Measurements from ENCODE around the gene C1QL3.

The C1QL3 gene

DNA sequence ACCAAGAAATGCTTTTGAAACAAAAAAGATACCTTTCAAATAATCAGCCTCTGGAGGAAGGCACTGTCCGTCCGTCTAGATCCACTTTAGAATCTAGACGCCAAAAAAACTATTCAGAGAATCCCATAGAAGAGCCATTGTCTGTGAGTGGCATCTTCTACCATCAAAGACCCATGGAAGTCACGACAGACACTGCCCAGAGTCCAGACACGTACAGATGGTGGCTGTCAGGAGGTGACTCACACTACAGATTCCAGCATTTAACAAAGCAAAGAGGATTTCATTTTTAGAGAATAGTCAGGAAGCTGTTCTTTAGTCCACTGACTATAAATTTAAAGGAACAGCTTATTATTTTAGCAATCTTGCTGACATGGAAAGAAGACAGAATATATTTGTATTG lies 11.7 kb downstream of the C1QL3 start:
- H3K4me3 ChIP-seq (ENCODE audit: low read depth, low read length), result no peak overlapping the region
- no peak for DNase-seq (ENCODE audit: low read depth, low spot score)
- TF ChIP-seq, protein P1, sequence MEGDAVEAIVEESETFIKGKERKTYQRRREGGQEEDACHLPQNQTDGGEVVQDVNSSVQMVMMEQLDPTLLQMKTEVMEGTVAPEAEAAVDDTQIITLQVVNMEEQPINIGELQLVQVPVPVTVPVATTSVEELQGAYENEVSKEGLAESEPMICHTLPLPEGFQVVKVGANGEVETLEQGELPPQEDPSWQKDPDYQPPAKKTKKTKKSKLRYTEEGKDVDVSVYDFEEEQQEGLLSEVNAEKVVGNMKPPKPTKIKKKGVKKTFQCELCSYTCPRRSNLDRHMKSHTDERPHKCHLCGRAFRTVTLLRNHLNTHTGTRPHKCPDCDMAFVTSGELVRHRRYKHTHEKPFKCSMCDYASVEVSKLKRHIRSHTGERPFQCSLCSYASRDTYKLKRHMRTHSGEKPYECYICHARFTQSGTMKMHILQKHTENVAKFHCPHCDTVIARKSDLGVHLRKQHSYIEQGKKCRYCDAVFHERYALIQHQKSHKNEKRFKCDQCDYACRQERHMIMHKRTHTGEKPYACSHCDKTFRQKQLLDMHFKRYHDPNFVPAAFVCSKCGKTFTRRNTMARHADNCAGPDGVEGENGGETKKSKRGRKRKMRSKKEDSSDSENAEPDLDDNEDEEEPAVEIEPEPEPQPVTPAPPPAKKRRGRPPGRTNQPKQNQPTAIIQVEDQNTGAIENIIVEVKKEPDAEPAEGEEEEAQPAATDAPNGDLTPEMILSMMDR (IDR thresholded peaks at IDR 0.05; ENCODE audit: low read depth, low read length), result no peak
- in situ Hi-C loops (cut with HindIII; ENCODE audit: low sequenced_read_pairs), result no loop called here

DNA sequence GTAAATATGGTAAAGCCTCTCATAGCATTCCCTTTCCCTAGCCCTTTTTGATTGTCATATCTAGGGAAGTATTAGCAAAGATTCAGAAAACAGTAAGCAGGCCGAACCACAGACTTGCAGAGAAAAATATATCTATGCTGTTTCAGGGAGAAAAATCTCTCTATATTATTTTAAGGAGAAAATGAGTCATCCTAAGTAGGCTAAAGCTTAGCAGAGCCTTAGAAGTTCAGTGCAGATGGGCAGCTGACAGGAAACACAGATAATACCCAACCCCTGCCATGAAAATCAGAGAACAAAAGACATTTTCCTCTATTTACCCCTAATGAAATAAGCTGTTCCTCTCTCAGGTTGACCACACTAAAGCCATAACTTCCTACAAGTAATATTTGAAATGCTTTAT lies 16.5 kb downstream of the C1QL3 start:
- no peak for DNase-seq (ENCODE audit: low read depth, low spot score)
- in situ Hi-C loops (cut with HindIII; ENCODE audit: low sequenced_read_pairs), result no loop called here
- H3K4me3 ChIP-seq (ENCODE audit: low read depth, low read length), result no peak overlapping the region
- TF ChIP-seq, protein P1 (IDR thresholded peaks at IDR 0.05; ENCODE audit: low read depth, low read length), result no peak

DNA sequence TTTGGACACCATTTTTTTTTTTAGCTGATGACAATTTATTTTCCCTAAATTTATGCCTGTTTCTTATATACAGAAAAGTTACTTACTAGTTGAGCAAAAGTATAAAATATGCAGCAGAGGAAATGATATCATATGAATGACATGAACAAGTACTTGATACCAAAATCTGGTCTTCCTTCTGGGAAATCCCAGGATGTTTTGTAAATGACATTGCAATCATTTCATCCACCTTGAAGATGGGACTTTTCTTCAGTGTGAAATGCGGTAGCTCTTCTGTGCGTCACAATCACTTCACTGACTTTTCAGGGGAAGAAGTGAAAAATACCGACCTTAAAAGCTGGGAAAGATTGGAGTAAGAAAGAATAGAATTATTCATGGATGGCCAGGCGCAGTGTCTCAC lies 23.8 kb downstream of the C1QL3 start:
- H3K4me3 ChIP-seq (ENCODE audit: low read depth, low read length), result no peak overlapping the region
- no peak for DNase-seq (ENCODE audit: low read depth, low spot score)
- in situ Hi-C loops (cut with HindIII; ENCODE audit: low sequenced_read_pairs), result no loop called here
- TF ChIP-seq, protein P1 (IDR thresholded peaks at IDR 0.05; ENCODE audit: low read depth, low read length), result no peak

DNA sequence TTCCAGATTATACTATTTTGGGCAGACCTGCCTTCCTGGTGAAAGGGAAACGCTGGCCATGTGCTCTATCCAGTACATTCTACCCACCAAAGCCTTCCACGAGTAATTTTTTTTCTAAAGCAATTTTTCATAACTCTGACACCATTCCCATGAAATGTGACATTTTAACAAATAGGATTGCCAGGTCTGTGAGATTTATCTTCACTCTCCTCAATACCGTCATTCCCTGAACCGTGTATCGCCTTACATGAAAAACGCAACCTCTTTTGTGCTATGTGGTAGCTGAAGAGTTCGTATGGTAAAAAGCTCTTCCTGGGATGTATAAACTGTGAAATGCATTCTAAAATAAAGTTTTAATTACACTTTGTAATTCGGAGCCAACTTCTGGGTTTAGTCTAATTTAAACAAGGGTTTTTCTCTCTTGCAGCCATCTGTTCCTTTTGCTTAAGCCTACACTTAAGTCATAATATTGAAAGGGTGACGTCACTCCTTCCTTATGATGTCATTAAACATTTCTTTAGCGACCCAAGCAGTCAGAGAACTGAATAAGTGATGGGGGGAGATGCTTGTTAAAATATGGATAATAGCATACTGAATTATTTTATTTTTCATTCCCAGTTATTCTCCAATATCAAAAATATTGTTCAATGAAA lies 27.7 kb downstream of the C1QL3 start:
- in situ Hi-C loops (cut with HindIII; ENCODE audit: low sequenced_read_pairs), result no loop called here
- no peak for DNase-seq (ENCODE audit: low read depth, low spot score)
- TF ChIP-seq, protein P1 (IDR thresholded peaks at IDR 0.05; ENCODE audit: low read depth, low read length), result no peak
- no peak overlapping the region for H3K4me3 ChIP-seq (ENCODE audit: low read depth, low read length)

DNA sequence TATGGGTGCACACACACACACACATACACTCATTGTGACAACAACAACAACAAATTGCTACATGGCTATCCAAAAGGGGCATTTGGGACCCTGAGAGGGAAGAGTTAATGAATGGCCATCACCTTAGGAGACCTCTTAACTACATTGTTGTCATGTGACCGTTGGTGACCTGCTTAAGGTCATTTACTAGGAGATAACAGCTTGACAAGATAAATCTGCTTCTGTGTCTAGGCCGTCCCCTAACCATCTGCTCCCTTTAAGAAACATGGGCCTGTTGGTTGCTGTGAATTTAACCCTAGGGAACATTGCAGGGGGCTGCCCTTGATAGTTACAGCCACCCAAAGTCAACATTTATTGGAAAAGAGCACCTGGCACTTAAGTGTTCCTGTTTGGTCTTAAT lies 29.7 kb downstream of the C1QL3 start:
- no peak overlapping the region for H3K4me3 ChIP-seq (ENCODE audit: low read depth, low read length)
- no peak for DNase-seq (ENCODE audit: low read depth, low spot score)
- in situ Hi-C loops (cut with HindIII; ENCODE audit: low sequenced_read_pairs), result no loop called here
- TF ChIP-seq, protein P1 (IDR thresholded peaks at IDR 0.05; ENCODE audit: low read depth, low read length), result no peak

DNA sequence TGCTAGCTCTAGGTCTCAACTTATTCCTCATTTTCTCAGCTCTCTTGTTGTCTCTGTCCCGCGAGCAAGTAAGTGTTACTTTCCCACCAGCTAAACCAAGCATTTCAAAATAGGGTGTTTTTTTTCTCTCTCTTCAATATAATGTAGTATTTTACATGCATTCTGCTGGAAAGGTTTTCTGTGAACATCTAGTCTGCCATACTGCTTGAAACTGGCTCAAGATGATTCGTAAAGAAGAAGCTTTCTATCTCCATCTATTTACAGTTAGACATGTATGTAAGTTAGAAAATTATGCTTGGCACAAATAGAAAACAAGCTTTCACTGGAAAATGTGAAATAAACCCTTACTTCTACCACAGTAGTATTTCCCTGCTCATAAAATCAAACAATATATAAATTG lies 31.2 kb downstream of the C1QL3 start:
- in situ Hi-C loops (cut with HindIII; ENCODE audit: low sequenced_read_pairs), result no loop called here
- DNase-seq (ENCODE audit: low read depth, low spot score), result no peak
- H3K4me3 ChIP-seq (ENCODE audit: low read depth, low read length), result no peak overlapping the region
- TF ChIP-seq, protein P1 (IDR thresholded peaks at IDR 0.05; ENCODE audit: low read depth, low read length), result no peak
